IMR-90 (cell line): ENCODE results near the gene BCDIN3D.

Experiments used
- RFX5 ChIP-seq: IDR thresholded peaks from 2 replicates; pipeline ENCODE4 v1.8.0; 2012; ENCODE audit warnings: low read depth, mild to moderate bottlenecking, low read length, moderate library complexity
- TF ChIP-seq, protein P1 (sequence below): conservative IDR thresholded peaks from 2 replicates; pipeline ENCODE4 v1.5.1; 2012; ENCODE audit warnings: mild to moderate bottlenecking, low read depth, low read length, improper control_type of control experiment

DNA sequence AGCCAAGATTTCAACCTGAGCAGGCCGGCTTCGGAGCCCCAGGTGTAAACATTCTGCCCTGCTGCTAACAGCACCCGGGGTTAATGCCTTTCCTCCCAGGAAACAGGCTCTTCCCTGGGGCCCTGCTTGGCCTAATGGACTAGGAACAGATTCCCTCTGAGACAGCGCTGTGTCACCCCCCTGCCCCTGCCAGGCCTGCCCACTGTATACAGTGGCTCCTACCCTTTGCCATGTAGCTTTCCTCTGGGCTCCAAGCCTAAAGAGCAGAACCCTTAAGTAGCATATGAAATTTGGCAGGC lies 28.3 kb upstream of the BCDIN3D start:
- TF ChIP-seq, protein P1, sequence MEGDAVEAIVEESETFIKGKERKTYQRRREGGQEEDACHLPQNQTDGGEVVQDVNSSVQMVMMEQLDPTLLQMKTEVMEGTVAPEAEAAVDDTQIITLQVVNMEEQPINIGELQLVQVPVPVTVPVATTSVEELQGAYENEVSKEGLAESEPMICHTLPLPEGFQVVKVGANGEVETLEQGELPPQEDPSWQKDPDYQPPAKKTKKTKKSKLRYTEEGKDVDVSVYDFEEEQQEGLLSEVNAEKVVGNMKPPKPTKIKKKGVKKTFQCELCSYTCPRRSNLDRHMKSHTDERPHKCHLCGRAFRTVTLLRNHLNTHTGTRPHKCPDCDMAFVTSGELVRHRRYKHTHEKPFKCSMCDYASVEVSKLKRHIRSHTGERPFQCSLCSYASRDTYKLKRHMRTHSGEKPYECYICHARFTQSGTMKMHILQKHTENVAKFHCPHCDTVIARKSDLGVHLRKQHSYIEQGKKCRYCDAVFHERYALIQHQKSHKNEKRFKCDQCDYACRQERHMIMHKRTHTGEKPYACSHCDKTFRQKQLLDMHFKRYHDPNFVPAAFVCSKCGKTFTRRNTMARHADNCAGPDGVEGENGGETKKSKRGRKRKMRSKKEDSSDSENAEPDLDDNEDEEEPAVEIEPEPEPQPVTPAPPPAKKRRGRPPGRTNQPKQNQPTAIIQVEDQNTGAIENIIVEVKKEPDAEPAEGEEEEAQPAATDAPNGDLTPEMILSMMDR = no peak
- no peak for TF ChIP-seq RFX5
